ENCODE results near the gene ZKSCAN3. TPM values are rescaled to one million over a fixed set of nuclear protein-coding genes. Genes with fewer than 3 reads are reported as not detected.
"Not testable (repeated sequence)": the region's sequence is repeated elsewhere in the genome, so short reads cannot be mapped to it uniquely, and the experiment has no call there.

The ZKSCAN3 gene
- total and polyA plus RNA-seq, 2 donors (not counting 1 experiment from before 2014, with no cell fraction given), result 4.0 to 11.9 TPM

- H3K4me1 ChIP-seq (ENCODE audit: control insufficient read depth in 2 of 2, insufficient read depth in 2 of 2, low read length in 2 of 2), result peaks cover 0 to 7% of the 10 kb centered on the region in 2 donors
- no peaks in the 10 kb centered on the region for H3K9me3 Mint-ChIP-seq (ENCODE audit: insufficient read depth)
- no peak overlapping the region for H3K27ac ChIP-seq (ENCODE audit: low read length in 2 of 2)
- H3K4me3 Mint-ChIP-seq, result no peak overlapping the region
- POLR2A ChIA-PET, result no interaction called here
- ATAC-seq (ENCODE audit: low read depth), result no peak
- H3K27me3 ChIP-seq (replicated peaks in 1 of 4; ENCODE audit: control extremely low read depth in 1 of 4, control insufficient read depth in 3 of 4, insufficient read depth in 4 of 4, low read length in 3 of 4), result no peaks in the 10 kb centered on the region
- DNase-seq, result no peak
- CTCF ChIA-PET, result no interaction called here
- H3K27me3 Mint-ChIP-seq, result no peaks in the 10 kb centered on the region
- TF ChIP-seq CTCF (IDR thresholded peaks at IDR 0.05) (no peak), EZH2 (IDR thresholded peaks at IDR 0.05; ENCODE audit: borderline replicate concordance, insufficient read depth, low read depth, low read length, poor library complexity, severe bottlenecking) (no peak)
- no CpG with 5 or more reads among the region's 2 CpGs for WGBS (ENCODE audit: insufficient coverage)
- H4K20me1 ChIP-seq (ENCODE audit: control insufficient read depth, insufficient read depth, low read length, poor library complexity, severe bottlenecking), result peaks cover 5% of the 10 kb centered on the region
- intact Hi-C loops (cut with micrococcal nuclease), result no loop called here
- peaks cover 0 to 6% (median 0%) of the 10 kb centered on the region in 3 donors for H3K9me3 ChIP-seq (ENCODE audit: control extremely low read depth in 1 of 3, control insufficient read depth in 2 of 3, insufficient read depth in 1 of 3, low read length in 2 of 3)
- peaks cover 2 to 26% of the 10 kb centered on the region in 2 experiments for H3K36me3 ChIP-seq (replicated peaks in 1 of 2; ENCODE audit: control extremely low read depth in 1 of 2, control insufficient read depth in 1 of 2, extremely low read depth in 1 of 2, insufficient read depth in 2 of 2, low read length in 1 of 2)
- H3K9ac ChIP-seq (ENCODE audit: low read length), result no peak overlapping the region
- no peak overlapping the region for H3K4me2 ChIP-seq (replicated peaks; ENCODE audit: low read depth, low read length, poor library complexity, severe bottlenecking)
- no peak overlapping the region for H2AFZ ChIP-seq (ENCODE audit: insufficient read depth, low read depth, low read length, poor library complexity, severe bottlenecking)
- no peak overlapping the region for H3K4me3 ChIP-seq (ENCODE audit: control extremely low read depth in 1 of 5, extremely low read depth in 1 of 5, insufficient read depth in 1 of 5, low read depth in 2 of 5, low read length in 4 of 5)
- H3K27ac Mint-ChIP-seq, result no peak overlapping the region
- peaks cover 16% of the 10 kb centered on the region for H3K79me2 ChIP-seq (ENCODE audit: control insufficient read depth, insufficient read depth, low read length)
- H3K4me1 Mint-ChIP-seq, result peaks cover 5% of the 10 kb centered on the region
These were observed 11.2 kb downstream of the ZKSCAN3 start for GRCh38 chr6:28360961-28361360.

- H3K27ac Mint-ChIP-seq; intact Hi-C loops (cut with micrococcal nuclease); H3K9me3 ChIP-seq (ENCODE audit: control extremely low read depth in 1 of 3, control insufficient read depth in 2 of 3, insufficient read depth in 1 of 3, low read length in 2 of 3); H3K9ac ChIP-seq (ENCODE audit: low read length); H3K4me3 Mint-ChIP-seq; ATAC-seq (ENCODE audit: low read depth); DNase-seq; H3K27me3 ChIP-seq (replicated peaks in 1 of 4; ENCODE audit: control extremely low read depth in 1 of 4, control insufficient read depth in 3 of 4, insufficient read depth in 4 of 4, low read length in 3 of 4); H2AFZ ChIP-seq (ENCODE audit: insufficient read depth, low read depth, low read length, poor library complexity, severe bottlenecking); H3K79me2 ChIP-seq (ENCODE audit: control insufficient read depth, insufficient read depth, low read length); H3K4me2 ChIP-seq (replicated peaks; ENCODE audit: low read depth, low read length, poor library complexity, severe bottlenecking); H3K27me3 Mint-ChIP-seq; H3K9me3 Mint-ChIP-seq (ENCODE audit: insufficient read depth); H3K27ac ChIP-seq (ENCODE audit: low read length in 2 of 2); H3K4me3 ChIP-seq (ENCODE audit: control extremely low read depth in 1 of 5, extremely low read depth in 1 of 5, insufficient read depth in 1 of 5, low read depth in 2 of 5, low read length in 4 of 5); POLR2A ChIA-PET; H4K20me1 ChIP-seq (ENCODE audit: control insufficient read depth, insufficient read depth, low read length, poor library complexity, severe bottlenecking): not testable (repeated sequence)
- Histone ChIP-seq H3K4me1 (ENCODE audit: control insufficient read depth in 2 of 2, insufficient read depth in 2 of 2, low read length in 2 of 2) (peaks cover 10 to 11% of the 10 kb centered on the region in 2 donors), H3K36me3 (replicated peaks in 1 of 2; ENCODE audit: control extremely low read depth in 1 of 2, control insufficient read depth in 1 of 2, extremely low read depth in 1 of 2, insufficient read depth in 2 of 2, low read length in 1 of 2) (peaks cover 15 to 29% of the 10 kb centered on the region in 2 experiments)
- 89% methylated on average over 1 of the region's 4 CpGs for WGBS (ENCODE audit: insufficient coverage)
- H3K4me1 Mint-ChIP-seq, result peaks cover 11% of the 10 kb centered on the region
- CTCF ChIA-PET, result interaction anchor here (1.4 to 2.3 kb wide), 2 partner anchors 10 to 30 kb away, joined by 3 to 6 read pairs; no protein-coding TSS in a partner anchor
These were observed 15.8 kb downstream of the ZKSCAN3 start for GRCh38 chr6:28365590-28365989.

Measured in B cell (primary cell).